ENCODE data around the gene OR51V1. TPM values are rescaled to one million over a fixed set of nuclear protein-coding genes. Genes with fewer than 3 reads are reported as not detected.

OR51V1 gene
- total and polyA plus RNA-seq, 5 experiments from 2014 or later, result not detected

DNA sequence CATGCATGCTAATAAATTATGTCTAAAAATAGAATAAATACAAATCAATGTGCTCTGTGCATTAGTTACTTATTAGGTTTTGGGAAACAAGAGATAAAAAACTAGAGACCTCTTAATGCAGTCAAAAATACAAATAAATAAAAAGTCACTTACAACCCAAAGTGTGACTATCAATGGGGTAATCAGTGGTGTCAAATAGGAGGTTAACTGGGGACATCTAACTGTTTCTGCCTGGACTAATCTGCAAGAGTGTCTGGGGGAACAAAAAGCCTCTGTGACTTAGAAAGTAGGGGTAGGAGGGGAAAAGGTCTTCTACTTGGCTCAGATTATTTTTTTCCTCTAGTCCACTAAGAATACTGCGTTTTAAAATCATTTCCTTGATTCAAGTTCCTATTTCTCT lies 27.2 kb upstream of the OR51V1 start:
- H3K4me1 Mint-ChIP-seq, result no peaks in the 10 kb centered on the region
- ATAC-seq (no peak), DNase-seq (no peak)
- POLR2A ChIA-PET, result no interaction called here
- no peaks in the 10 kb centered on the region for H3K36me3 Mint-ChIP-seq
- no peak overlapping the region for H3K4me3 Mint-ChIP-seq
- H3K9me3 Mint-ChIP-seq, result peaks cover 0 to 2% (median 0%) of the 10 kb centered on the region in 9 donors
- H3K27me3 Mint-ChIP-seq, result peaks cover 0 to 16% (median 3%) of the 10 kb centered on the region in 5 donors
- no peak overlapping the region for H3K27ac Mint-ChIP-seq

DNA sequence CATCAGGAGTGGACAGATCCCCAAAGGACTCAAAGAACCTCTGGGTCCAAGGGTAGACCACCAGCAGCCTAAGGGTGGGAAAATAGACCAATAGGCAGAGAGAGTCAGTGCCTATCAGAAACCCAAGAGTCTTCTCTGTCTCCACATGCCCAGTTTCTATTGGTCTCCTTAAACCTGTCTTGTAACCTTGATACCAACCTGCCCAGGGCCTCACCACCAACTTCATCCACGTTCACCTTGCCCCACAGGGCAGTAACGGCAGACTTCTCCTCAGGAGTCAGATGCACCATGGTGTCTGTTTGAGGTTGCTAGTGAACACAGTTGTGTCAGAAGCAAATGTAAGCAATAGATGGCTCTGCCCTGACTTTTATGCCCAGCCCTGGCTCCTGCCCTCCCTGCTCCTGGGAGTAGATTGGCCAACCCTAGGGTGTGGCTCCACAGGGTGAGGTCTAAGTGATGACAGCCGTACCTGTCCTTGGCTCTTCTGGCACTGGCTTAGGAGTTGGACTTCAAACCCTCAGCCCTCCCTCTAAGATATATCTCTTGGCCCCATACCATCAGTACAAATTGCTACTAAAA lies 26.3 kb upstream of the OR51V1 start, which contains the start of gene HBB:
TSS of gene HBB (minus strand) at position 340 of the 579 bp plus-strand sequence. CDS start at position 290, 50 bp downstream.
- Mint-ChIP-seq H3K4me1 (no peaks in the 10 kb centered on the region), H3K36me3 (peaks cover 0 to 5% (median 0%) of the 10 kb centered on the region in 3 donors), H3K9me3 (peaks cover 0 to 6% (median 1%) of the 10 kb centered on the region in 9 donors), H3K27me3 (peaks cover 0 to 10% (median 3%) of the 10 kb centered on the region in 5 donors), H3K4me3 (no peak within 1 kb of the TSS), H3K27ac (no peak within 1 kb of the TSS)
- POLR2A ChIA-PET, result no interaction called here
- DNase-seq (no peak), ATAC-seq (no peak)

DNA sequence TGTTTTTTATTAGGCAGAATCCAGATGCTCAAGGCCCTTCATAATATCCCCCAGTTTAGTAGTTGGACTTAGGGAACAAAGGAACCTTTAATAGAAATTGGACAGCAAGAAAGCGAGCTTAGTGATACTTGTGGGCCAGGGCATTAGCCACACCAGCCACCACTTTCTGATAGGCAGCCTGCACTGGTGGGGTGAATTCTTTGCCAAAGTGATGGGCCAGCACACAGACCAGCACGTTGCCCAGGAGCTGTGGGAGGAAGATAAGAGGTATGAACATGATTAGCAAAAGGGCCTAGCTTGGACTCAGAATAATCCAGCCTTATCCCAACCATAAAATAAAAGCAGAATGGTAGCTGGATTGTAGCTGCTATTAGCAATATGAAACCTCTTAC lies 25.0 kb upstream of the OR51V1 start:
- H3K27me3 Mint-ChIP-seq, result peaks cover 0 to 12% (median 1%) of the 10 kb centered on the region in 5 donors
- H3K9me3 Mint-ChIP-seq, result peaks cover 0 to 6% (median 2%) of the 10 kb centered on the region in 9 donors
- POLR2A ChIA-PET, result no interaction called here
- H3K4me3 Mint-ChIP-seq, result no peak overlapping the region
- H3K36me3 Mint-ChIP-seq, result peaks cover 0 to 5% (median 0%) of the 10 kb centered on the region in 3 donors
- ATAC-seq (no peak), DNase-seq (no peak)
- H3K27ac Mint-ChIP-seq, result no peak overlapping the region
- H3K4me1 Mint-ChIP-seq, result no peaks in the 10 kb centered on the region

DNA sequence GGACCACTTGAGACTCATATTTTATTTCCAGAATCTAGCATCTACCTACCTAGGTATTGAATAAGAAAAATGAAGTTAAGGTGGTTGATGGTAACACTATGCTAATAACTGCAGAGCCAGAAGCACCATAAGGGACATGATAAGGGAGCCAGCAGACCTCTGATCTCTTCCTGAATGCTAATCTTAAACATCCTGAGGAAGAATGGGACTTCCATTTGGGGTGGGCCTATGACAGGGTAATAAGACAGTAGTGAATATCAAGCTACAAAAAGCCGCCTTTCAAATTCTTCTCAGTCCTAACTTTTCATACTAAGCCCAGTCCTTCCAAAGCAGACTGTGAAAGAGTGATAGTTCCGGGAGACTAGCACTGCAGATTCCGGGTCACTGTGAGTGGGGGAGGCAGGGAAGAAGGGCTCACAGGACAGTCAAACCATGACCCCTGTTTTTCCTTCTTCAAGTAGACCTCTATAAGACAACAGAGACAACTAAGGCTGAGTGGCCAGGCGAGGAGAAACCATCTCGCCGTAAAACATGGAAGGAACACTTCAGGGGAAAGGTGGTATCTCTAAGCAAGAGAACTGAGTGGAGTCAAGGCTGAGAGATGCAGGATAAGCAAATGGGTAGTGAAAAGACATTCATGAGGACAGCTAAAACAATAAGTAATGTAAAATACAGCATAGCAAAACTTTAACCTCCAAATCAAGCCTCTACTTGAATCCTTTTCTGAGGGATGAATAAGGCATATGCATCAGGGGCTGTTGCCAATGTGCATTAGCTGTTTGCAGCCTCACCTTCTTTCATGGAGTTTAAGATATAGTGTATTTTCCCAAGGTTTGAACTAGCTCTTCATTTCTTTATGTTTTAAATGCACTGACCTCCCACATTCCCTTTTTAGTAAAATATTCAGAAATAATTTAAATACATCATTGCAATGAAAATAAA lies 24.3 kb upstream of the OR51V1 start:
- Mint-ChIP-seq H3K4me3 (no peak overlapping the region), H3K4me1 (no peaks in the 10 kb centered on the region), H3K27me3 (peaks cover 0 to 14% (median 2%) of the 10 kb centered on the region in 5 donors), H3K36me3 (peaks cover 0 to 5% (median 0%) of the 10 kb centered on the region in 3 donors), H3K27ac (no peak overlapping the region), H3K9me3 (peaks cover 0 to 6% (median 2%) of the 10 kb centered on the region in 9 donors)
- no peak for DNase-seq
- ATAC-seq, result no peak
- POLR2A ChIA-PET, result no interaction called here

DNA sequence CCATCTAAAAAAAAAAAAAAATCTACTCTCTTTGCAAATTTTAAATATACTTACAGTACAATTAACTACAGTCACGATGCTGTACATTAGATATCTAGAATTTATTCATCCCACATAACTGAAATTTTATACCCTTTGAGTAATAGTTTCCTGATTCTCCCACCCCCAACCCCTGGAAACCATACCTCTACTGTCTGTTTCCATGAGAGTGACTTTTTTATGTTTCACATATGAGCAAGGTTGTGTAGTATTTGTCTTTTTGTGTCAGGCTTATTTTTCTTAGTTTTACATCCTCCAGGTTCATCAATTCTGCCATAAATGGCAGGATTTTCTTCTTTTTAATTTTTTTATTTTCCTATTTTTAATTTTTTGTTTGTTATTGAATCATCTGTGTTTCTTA lies 23.2 kb upstream of the OR51V1 start:
- H3K36me3 Mint-ChIP-seq, result peaks cover 0 to 5% (median 0%) of the 10 kb centered on the region in 3 donors
- POLR2A ChIA-PET, result no interaction called here
- H3K4me1 Mint-ChIP-seq, result no peaks in the 10 kb centered on the region
- no peak for DNase-seq
- H3K9me3 Mint-ChIP-seq, result peaks cover 0 to 7% (median 3%) of the 10 kb centered on the region in 9 donors
- H3K27me3 Mint-ChIP-seq, result peaks cover 0 to 18% (median 2%) of the 10 kb centered on the region in 5 donors
- H3K4me3 Mint-ChIP-seq, result no peak overlapping the region
- no peak for ATAC-seq
- H3K27ac Mint-ChIP-seq, result no peak overlapping the region

DNA sequence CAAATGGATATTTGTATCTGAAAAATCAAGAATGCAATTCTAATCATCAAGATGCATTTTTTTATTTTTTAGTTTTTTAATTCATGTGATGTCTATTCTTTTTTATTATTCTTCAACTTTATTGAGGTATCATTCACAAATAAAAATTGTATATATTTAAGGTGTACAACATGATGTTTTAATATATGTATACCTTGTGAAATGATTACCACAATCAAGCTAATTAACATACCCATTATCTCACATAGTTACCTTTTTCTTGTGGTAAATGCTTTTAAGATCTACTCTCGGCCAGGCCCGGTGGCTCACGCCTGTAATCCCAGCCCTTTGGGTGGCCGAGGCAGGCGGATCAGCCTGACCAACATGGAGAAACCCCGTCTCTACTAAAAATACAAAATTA lies 22.7 kb upstream of the OR51V1 start:
- Mint-ChIP-seq H3K4me3 (no peak overlapping the region), H3K9me3 (peaks cover 0 to 9% (median 3%) of the 10 kb centered on the region in 9 donors), H3K4me1 (no peaks in the 10 kb centered on the region), H3K27me3 (peaks cover 0 to 18% (median 2%) of the 10 kb centered on the region in 5 donors), H3K36me3 (peaks cover 0 to 5% (median 0%) of the 10 kb centered on the region in 3 donors), H3K27ac (no peak overlapping the region)
- ATAC-seq (no peak), DNase-seq (no peak)
- POLR2A ChIA-PET, result no interaction called here

DNA sequence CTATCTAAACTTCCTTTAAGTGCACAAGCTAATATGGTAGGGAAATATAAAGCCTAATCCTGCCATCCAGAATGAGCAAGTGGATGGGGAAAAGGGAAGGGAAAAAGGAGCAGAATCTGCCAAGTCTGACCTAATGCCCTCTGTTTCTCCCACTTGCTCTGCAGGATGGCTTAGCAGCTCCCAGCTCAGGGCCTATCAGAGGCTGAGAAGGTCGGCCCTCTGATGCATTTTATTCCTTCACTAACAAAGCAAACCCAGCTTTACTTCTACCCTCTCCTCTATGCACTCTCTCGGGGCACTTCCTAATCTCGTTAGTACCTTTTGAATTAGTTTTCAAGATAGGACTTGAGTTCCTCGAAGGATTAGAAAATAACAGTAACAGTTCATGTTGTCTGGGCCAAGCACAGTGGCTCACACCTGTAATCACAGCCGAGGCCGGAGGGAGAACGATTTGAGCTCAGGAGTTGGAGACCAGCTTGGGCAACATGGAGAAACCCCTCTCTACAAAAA lies 9.9 kb upstream of the OR51V1 start:
- POLR2A ChIA-PET, result no interaction called here
- no peak overlapping the region for H3K27ac Mint-ChIP-seq

DNA sequence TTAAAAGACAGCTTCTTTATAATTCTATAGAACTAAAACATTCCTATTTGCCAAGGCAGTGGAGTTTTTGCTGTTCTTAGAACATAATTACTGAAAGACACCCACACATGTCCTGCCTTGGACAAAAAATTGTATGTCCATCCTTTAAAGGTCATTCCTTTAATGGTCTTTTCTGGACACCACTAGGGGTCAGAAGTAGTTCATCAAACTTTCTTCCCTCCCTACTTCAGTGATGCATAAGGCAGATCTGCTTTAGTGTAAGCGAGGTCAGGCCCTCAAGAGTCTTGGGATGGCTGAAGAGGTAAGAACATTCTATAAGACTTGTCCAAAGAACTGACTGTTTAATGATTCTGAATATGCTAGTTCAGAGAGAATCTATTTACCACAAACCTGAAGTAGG lies 4.3 kb upstream of the OR51V1 start:
- Mint-ChIP-seq H3K4me3 (no peak overlapping the region), H3K4me1 (no peaks in the 10 kb centered on the region), H3K9me3 (peaks cover 0 to 1% (median 0%) of the 10 kb centered on the region in 9 donors), H3K36me3 (no peaks in the 10 kb centered on the region), H3K27ac (no peak overlapping the region), H3K27me3 (peaks cover 0 to 13% (median 3%) of the 10 kb centered on the region in 5 donors)
- no peak for DNase-seq
- no peak for ATAC-seq
- POLR2A ChIA-PET, result no interaction called here

More for the DNA sequence above, 9.9 kb upstream of the OR51V1 start:
- peaks cover 0 to 2% (median 0%) of the 10 kb centered on the region in 9 donors for H3K9me3 Mint-ChIP-seq
- DNase-seq (no peak), ATAC-seq (no peak)
- no peaks in the 10 kb centered on the region for H3K36me3 Mint-ChIP-seq
- H3K27me3 Mint-ChIP-seq, result peaks cover 0 to 1% (median 0%) of the 10 kb centered on the region in 5 donors
- H3K4me3 Mint-ChIP-seq, result no peak overlapping the region
- no peaks in the 10 kb centered on the region for H3K4me1 Mint-ChIP-seq

DNA sequence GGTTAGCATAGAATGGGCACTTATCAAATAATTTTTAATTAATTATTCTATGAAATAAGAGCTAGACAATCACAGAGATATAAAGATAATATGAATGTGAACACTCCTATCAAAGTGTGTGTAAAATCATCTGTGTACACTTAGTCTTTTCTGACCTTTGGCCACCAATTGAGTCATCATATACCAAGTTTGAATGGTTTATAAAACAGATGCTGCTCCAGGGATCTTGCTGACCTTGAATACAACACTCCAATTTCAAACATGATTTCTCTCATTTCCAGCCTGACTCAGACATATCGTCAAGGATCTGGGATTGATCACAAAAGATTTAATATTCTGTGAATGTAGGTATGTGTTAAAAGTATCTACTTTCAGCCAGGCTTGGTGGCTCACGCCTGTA lies 2.9 kb upstream of the OR51V1 start:
- no peak for DNase-seq
- no peak overlapping the region for H3K4me3 Mint-ChIP-seq
- peaks cover 0 to 16% (median 6%) of the 10 kb centered on the region in 5 donors for H3K27me3 Mint-ChIP-seq
- no peak overlapping the region for H3K27ac Mint-ChIP-seq
- H3K9me3 Mint-ChIP-seq, result peaks cover 0 to 1% (median 0%) of the 10 kb centered on the region in 9 donors
- H3K4me1 Mint-ChIP-seq, result no peaks in the 10 kb centered on the region
- no peaks in the 10 kb centered on the region for H3K36me3 Mint-ChIP-seq
- POLR2A ChIA-PET, result no interaction called here
- no peak for ATAC-seq

DNA sequence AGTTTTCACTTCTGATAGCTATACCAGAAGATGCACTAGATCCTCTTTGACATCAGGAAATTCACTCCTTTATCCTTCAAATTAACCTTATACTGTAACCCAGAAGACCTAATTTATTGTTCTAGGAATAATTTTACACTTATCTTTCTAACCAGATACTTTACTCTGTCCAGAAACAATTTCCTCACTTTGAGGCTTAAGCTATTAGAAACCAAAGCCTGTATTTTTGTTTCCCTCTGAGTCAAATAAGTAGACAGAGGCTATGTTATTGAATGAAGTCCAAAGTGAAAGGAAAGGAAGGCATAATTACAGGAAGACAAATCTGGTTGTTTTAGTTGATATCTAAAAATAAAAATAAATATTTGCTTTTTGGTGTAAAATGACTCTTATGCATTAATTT lies 2.2 kb downstream of the OR51V1 start:
- peaks cover 0 to 16% (median 7%) of the 10 kb centered on the region in 5 donors for H3K27me3 Mint-ChIP-seq
- ATAC-seq, result no peak

DNA sequence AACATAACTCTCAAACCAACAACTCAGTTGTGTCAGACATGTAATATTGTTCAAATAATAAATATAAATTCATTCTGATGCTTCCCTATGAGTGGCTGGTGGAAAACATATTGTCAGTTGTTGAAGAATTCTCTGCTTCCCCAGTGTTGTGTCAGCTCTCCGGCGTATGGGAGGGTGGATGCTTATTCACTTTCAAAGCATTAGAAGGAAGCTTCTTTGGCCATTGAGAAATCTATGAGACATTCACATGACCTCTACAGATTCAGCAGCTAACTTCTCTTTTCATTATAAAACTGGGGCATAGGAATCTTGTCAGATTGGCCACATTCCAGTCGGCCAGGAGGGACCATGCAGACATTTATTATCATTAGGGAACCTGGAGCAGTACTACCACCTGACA lies 2.9 kb downstream of the OR51V1 start:
- DNase-seq, result no peak
- POLR2A ChIA-PET, result interaction anchor here (0.8 kb wide), 1 partner anchor 611 kb away, joined by 3 read pairs; the partner anchor contains the start of gene OR52N2
- Mint-ChIP-seq H3K4me1 (no peaks in the 10 kb centered on the region), H3K36me3 (no peaks in the 10 kb centered on the region), H3K27ac (no peak overlapping the region), H3K27me3 (peaks cover 0 to 14% (median 7%) of the 10 kb centered on the region in 5 donors), H3K9me3 (peaks cover 0 to 18% (median 3%) of the 10 kb centered on the region in 9 donors), H3K4me3 (no peak overlapping the region)
- ATAC-seq, result no peak

More for the DNA sequence above, 2.2 kb downstream of the OR51V1 start:
- POLR2A ChIA-PET, result no interaction called here
- no peaks in the 10 kb centered on the region for H3K4me1 Mint-ChIP-seq
- H3K9me3 Mint-ChIP-seq, result peaks cover 0 to 10% (median 0%) of the 10 kb centered on the region in 9 donors
- no peak overlapping the region for H3K27ac Mint-ChIP-seq
- no peaks in the 10 kb centered on the region for H3K36me3 Mint-ChIP-seq
- no peak overlapping the region for H3K4me3 Mint-ChIP-seq
- no peak for DNase-seq

DNA sequence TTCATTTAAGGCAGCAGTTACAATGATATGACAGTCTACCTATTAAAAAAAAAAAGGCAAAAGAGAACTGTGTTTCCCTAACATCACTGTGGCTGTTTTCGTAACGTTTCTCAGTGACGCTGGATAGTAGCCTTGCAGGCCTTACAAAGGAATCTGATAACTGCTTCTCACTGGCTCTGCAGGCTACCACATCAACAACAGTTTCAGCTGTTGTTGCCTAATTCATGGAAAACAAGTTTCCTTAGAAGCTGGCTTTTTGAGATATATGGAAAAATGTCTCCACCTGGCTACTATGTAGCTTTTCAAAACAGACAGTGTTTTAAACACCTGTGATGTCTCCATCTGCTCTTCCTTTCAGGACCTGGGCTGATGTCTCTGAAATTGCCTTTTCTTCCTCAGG lies 3.8 kb downstream of the OR51V1 start:
- no peak overlapping the region for H3K27ac Mint-ChIP-seq
- H3K4me1 Mint-ChIP-seq, result no peaks in the 10 kb centered on the region
- peaks cover 0 to 14% (median 7%) of the 10 kb centered on the region in 5 donors for H3K27me3 Mint-ChIP-seq
- POLR2A ChIA-PET, result no interaction called here
- ATAC-seq (no peak), DNase-seq (no peak)
- no peaks in the 10 kb centered on the region for H3K36me3 Mint-ChIP-seq
- peaks cover 0 to 20% (median 3%) of the 10 kb centered on the region in 9 donors for H3K9me3 Mint-ChIP-seq
- no peak overlapping the region for H3K4me3 Mint-ChIP-seq

DNA sequence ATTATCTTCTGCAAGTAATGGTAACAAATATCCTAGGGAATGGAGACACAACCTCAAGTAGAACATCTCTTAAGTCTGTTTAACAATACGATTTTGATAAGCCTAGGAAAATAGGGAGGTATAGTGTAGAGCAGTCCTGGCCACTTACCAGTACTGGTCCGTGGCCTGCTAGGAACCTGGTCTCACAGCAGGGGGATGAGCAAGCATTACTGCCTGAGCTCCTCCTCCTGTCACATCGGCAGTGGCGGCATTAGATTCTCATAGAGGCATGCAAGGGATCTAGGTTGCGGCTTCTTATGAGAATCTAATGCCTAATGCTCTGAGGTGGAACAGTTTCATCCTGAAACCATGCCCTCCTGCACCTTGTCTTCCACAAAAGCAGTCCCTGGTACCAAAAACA lies 4.4 kb downstream of the OR51V1 start:
- Mint-ChIP-seq H3K9me3 (peaks cover 0 to 20% (median 3%) of the 10 kb centered on the region in 9 donors), H3K4me3 (no peak overlapping the region), H3K4me1 (no peaks in the 10 kb centered on the region), H3K27me3 (peaks cover 0 to 14% (median 6%) of the 10 kb centered on the region in 5 donors), H3K36me3 (no peaks in the 10 kb centered on the region), H3K27ac (no peak overlapping the region)
- ATAC-seq (no peak), DNase-seq (no peak)
- POLR2A ChIA-PET, result no interaction called here
